Measurements from ENCODE around the gene UBR1. TPM values are rescaled to one million over a fixed set of nuclear protein-coding genes. Genes with fewer than 3 reads are reported as not detected.

UBR1 gene
- total RNA-seq, 2 experiments from 2014 or later, result 39.4 to 43.1 TPM

GRCh38 chr15:43102187-43102586 is 3.7 kb downstream of the UBR1 start:
- H3K4me3 Mint-ChIP-seq, result no peak overlapping the region
- no peaks in the 10 kb centered on the region for H3K27me3 Mint-ChIP-seq
- H3K27ac Mint-ChIP-seq, result no peak overlapping the region
- H3K9me3 Mint-ChIP-seq, result no peaks in the 10 kb centered on the region
- ATAC-seq (ENCODE audit: low read depth), result no peak
- H3K4me1 Mint-ChIP-seq, result peaks cover 45% of the 10 kb centered on the region
- peaks cover 50% of the 10 kb centered on the region for H3K36me3 Mint-ChIP-seq
- no peak for DNase-seq
- POLR2A ChIA-PET, result no interaction called here

- peaks cover 41% of the 10 kb centered on the region for H3K4me1 Mint-ChIP-seq
- DNase-seq (no peak), ATAC-seq (ENCODE audit: low read depth) (peak; percentile 10)
- peaks cover 53% of the 10 kb centered on the region for H3K36me3 Mint-ChIP-seq
- peak overlapping the region; percentile 7 for H3K4me3 Mint-ChIP-seq
- H3K9me3 Mint-ChIP-seq, result no peaks in the 10 kb centered on the region
- no peaks in the 10 kb centered on the region for H3K27me3 Mint-ChIP-seq
- POLR2A ChIA-PET, result interaction anchor here (0.7 kb wide), 1 partner anchor 384 kb away, joined by 5 read pairs; no protein-coding TSS in a partner anchor
- peak overlapping the region; percentile 58 for H3K27ac Mint-ChIP-seq
Observed at GRCh38 chr15:43100971-43101370, 4.9 kb downstream of the UBR1 start.

- DNase-seq (no peak), ATAC-seq (ENCODE audit: low read depth) (no peak)
- Mint-ChIP-seq H3K27ac (no peak overlapping the region), H3K36me3 (peaks cover 58% of the 10 kb centered on the region), H3K4me3 (no peak overlapping the region), H3K4me1 (peaks cover 44% of the 10 kb centered on the region), H3K9me3 (no peaks in the 10 kb centered on the region), H3K27me3 (no peaks in the 10 kb centered on the region)
- POLR2A ChIA-PET, result no interaction called here
Observed at GRCh38 chr15:43099105-43099845, 6.6 kb downstream of the UBR1 start.

DNA sequence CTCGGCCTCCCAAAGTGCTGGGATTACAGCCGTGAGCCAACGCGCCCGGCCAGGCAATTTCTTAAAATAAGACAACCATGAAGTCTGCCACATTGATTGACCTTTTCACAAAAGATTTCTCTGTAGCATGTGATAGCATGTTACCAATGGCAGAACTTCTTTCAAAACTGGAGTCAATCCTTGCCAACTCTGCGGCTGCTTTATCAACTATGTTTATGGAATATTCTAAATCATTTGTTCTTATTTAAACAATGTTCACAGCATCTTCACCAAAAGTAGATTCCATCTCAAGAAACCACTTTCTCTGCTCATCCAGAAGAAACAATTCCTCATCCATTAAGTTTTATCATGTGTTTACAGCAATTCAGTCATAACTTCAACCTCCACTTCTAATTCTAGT is 9.4 kb downstream of the UBR1 start:
- H3K27me3 Mint-ChIP-seq, result no peaks in the 10 kb centered on the region
- H3K36me3 Mint-ChIP-seq, result peaks cover 51% of the 10 kb centered on the region
- no peak overlapping the region for H3K4me3 Mint-ChIP-seq
- H3K4me1 Mint-ChIP-seq, result peaks cover 27% of the 10 kb centered on the region
- POLR2A ChIA-PET, result no interaction called here
- H3K27ac Mint-ChIP-seq, result no peak overlapping the region
- no peak for DNase-seq
- no peak for ATAC-seq (ENCODE audit: low read depth)
- no peaks in the 10 kb centered on the region for H3K9me3 Mint-ChIP-seq

- ATAC-seq (ENCODE audit: low read depth) (no peak), DNase-seq (no peak)
- H3K27me3 Mint-ChIP-seq, result no peaks in the 10 kb centered on the region
- no peaks in the 10 kb centered on the region for H3K9me3 Mint-ChIP-seq
- no peak overlapping the region for H3K27ac Mint-ChIP-seq
- peaks cover 21% of the 10 kb centered on the region for H3K4me1 Mint-ChIP-seq
- no peak overlapping the region for H3K4me3 Mint-ChIP-seq
- POLR2A ChIA-PET, result no interaction called here
- peaks cover 45% of the 10 kb centered on the region for H3K36me3 Mint-ChIP-seq
Observed at GRCh38 chr15:43095708-43096347, 10.0 kb downstream of the UBR1 start.

DNA sequence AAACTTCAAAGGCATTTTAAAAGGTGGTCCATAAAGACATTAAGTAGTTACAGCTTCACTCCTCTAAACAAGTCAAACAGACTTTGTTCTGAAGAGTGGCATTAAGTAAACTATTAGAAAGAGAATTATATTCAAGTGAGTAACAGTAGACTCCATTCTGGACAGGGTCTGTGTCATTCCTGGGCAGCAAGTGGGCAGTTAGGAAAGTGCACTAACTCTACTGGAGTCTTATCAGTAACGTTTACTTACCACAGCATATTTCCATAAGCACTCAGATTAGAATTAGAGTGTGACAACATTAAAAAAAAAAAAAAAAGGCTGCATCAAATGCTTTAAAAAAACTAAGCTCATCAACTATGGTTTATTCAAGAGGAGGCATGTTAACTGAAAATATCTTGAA is 10.6 kb downstream of the UBR1 start:
- H3K36me3 Mint-ChIP-seq, result peaks cover 39% of the 10 kb centered on the region
- H3K4me1 Mint-ChIP-seq, result peaks cover 17% of the 10 kb centered on the region
- H3K27ac Mint-ChIP-seq, result no peak overlapping the region
- no peaks in the 10 kb centered on the region for H3K27me3 Mint-ChIP-seq
- POLR2A ChIA-PET, result no interaction called here
- H3K9me3 Mint-ChIP-seq, result no peaks in the 10 kb centered on the region
- H3K4me3 Mint-ChIP-seq, result no peak overlapping the region
- no peak for ATAC-seq (ENCODE audit: low read depth)
- no peak for DNase-seq

DNA sequence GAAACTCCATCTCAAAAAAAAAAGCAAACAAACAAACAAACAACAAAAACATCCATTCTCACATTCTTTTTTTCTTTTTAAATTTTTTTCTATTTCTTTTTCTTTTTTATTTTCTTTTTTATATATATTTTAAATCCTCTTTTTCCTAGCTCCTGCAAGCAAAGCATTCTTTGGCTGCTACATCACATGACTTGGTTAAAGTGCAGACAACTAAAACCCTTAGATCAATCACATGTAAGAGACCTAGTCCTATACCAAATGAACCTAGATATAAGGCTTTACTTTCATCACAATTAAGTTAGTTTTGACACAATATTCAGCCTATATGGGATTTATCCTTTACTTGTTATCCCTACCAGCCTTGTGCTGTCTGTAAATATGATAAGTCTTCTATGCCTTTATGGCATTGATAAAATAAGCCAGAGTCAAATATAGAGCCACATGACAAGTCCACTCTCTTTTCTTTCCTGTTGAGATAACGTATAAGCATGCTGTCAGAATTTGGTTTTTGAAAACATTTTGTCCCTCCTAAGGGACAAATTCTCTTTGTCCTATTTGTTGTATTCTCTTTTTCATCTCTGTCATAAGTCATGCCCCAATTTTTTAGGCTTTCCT is 11.3 kb downstream of the UBR1 start:
- H3K36me3 Mint-ChIP-seq, result peaks cover 39% of the 10 kb centered on the region
- ATAC-seq (ENCODE audit: low read depth) (no peak), DNase-seq (no peak)
- H3K9me3 Mint-ChIP-seq, result no peaks in the 10 kb centered on the region
- POLR2A ChIA-PET, result no interaction called here
- H3K4me3 Mint-ChIP-seq, result no peak overlapping the region
- no peaks in the 10 kb centered on the region for H3K27me3 Mint-ChIP-seq
- H3K4me1 Mint-ChIP-seq, result peaks cover 16% of the 10 kb centered on the region
- H3K27ac Mint-ChIP-seq, result no peak overlapping the region

GRCh38 chr15:43093026-43093425 is 12.8 kb downstream of the UBR1 start:
- Mint-ChIP-seq H3K4me1 (peaks cover 18% of the 10 kb centered on the region), H3K27me3 (no peaks in the 10 kb centered on the region), H3K27ac (no peak overlapping the region), H3K36me3 (peaks cover 40% of the 10 kb centered on the region), H3K4me3 (no peak overlapping the region), H3K9me3 (no peaks in the 10 kb centered on the region)
- no peak for ATAC-seq (ENCODE audit: low read depth)
- no peak for DNase-seq
- POLR2A ChIA-PET, result no interaction called here

GRCh38 chr15:43091859-43092258 is 14.0 kb downstream of the UBR1 start:
- Mint-ChIP-seq H3K36me3 (peaks cover 34% of the 10 kb centered on the region), H3K9me3 (no peaks in the 10 kb centered on the region), H3K27me3 (no peaks in the 10 kb centered on the region), H3K4me1 (peaks cover 17% of the 10 kb centered on the region), H3K27ac (no peak overlapping the region), H3K4me3 (no peak overlapping the region)
- ATAC-seq (ENCODE audit: low read depth) (no peak), DNase-seq (no peak)
- POLR2A ChIA-PET, result no interaction called here

DNA sequence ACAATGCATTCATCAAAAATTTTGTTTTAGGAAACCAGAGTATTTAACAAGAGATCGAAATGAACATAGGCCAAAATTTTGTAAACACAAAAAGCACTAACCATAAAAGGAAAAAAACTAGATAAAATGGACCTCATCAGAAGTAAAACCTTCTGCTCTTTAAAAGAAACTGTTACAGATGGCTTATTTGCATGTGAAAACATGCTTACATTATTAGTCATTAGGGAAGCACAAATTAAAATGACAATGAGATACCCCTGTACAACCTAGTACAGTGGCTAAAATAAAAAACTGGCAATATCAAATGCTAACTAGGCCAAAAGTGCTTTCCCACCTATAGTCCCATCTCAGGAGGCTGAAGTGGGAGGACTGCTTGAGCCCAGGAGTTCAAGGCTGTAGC is 19.3 kb downstream of the UBR1 start:
- no peak overlapping the region for H3K4me3 Mint-ChIP-seq
- H3K27me3 Mint-ChIP-seq, result no peaks in the 10 kb centered on the region
- no peak overlapping the region for H3K27ac Mint-ChIP-seq
- no peak for ATAC-seq (ENCODE audit: low read depth)
- H3K36me3 Mint-ChIP-seq, result peaks cover 27% of the 10 kb centered on the region
- DNase-seq, result no peak
- H3K9me3 Mint-ChIP-seq, result no peaks in the 10 kb centered on the region
- H3K4me1 Mint-ChIP-seq, result peaks cover 8% of the 10 kb centered on the region
- POLR2A ChIA-PET, result interaction anchor here (0.6 kb wide), 1 partner anchor 22 kb away, joined by 5 read pairs; no protein-coding TSS in a partner anchor

DNA sequence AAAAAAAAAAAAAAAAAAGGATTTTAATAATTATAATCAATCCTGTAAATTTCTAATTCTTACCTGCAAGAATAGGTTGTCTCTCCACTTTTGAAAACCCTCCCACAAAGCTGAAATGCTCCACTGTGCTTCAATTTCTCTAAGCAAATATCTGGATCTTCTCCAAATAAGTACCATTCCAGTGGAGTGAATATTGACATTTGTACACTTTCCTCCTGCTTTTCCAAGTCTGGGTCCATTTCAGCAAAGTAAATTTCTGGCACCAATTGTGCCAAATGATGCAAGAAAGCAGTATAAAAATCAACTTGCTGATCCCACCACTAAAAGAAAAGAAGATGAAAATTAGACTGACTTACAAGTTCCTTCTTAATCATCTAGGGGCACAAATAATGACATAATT is 19.9 kb downstream of the UBR1 start:
- DNase-seq, result no peak
- no peaks in the 10 kb centered on the region for H3K9me3 Mint-ChIP-seq
- peaks cover 29% of the 10 kb centered on the region for H3K36me3 Mint-ChIP-seq
- no peaks in the 10 kb centered on the region for H3K27me3 Mint-ChIP-seq
- no peak overlapping the region for H3K27ac Mint-ChIP-seq
- no peak overlapping the region for H3K4me3 Mint-ChIP-seq
- no peak for ATAC-seq (ENCODE audit: low read depth)
- POLR2A ChIA-PET, result no interaction called here
- H3K4me1 Mint-ChIP-seq, result peaks cover 8% of the 10 kb centered on the region

GRCh38 chr15:43082509-43082908 is 23.3 kb downstream of the UBR1 start:
- Mint-ChIP-seq H3K27me3 (no peaks in the 10 kb centered on the region), H3K4me1 (peaks cover 13% of the 10 kb centered on the region), H3K36me3 (peaks cover 35% of the 10 kb centered on the region), H3K27ac (no peak overlapping the region), H3K4me3 (no peak overlapping the region), H3K9me3 (no peaks in the 10 kb centered on the region)
- POLR2A ChIA-PET, result no interaction called here
- DNase-seq (no peak), ATAC-seq (ENCODE audit: low read depth) (no peak)

- H3K27ac Mint-ChIP-seq, result no peak overlapping the region
- peaks cover 10% of the 10 kb centered on the region for H3K4me1 Mint-ChIP-seq
- DNase-seq, result no peak
- ATAC-seq (ENCODE audit: low read depth), result no peak
- POLR2A ChIA-PET, result interaction anchor here (0.7 kb wide), 1 partner anchor 396 kb away, joined by 4 read pairs; no protein-coding TSS in a partner anchor
- H3K9me3 Mint-ChIP-seq, result no peaks in the 10 kb centered on the region
- no peak overlapping the region for H3K4me3 Mint-ChIP-seq
- H3K36me3 Mint-ChIP-seq, result peaks cover 32% of the 10 kb centered on the region
- H3K27me3 Mint-ChIP-seq, result no peaks in the 10 kb centered on the region
Observed at GRCh38 chr15:43081283-43081682, 24.6 kb downstream of the UBR1 start.

DNA sequence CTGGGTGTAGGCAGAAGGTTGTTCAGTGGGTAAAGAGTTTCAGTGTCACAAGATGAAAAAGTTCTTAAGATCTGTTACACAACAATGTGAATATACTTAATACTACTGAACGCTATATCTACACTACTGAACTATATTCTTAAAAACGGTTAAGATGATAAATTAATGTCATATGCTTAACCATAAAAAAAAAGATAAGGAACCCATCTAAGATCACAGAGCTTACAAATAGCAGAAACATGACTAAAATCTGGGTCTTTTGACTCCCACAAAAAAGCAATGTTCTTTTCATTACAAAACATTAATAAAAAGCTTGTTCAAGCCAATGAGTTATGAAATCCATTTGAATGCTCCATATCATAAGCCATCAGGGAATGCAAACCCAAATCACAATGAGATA is 34.4 kb downstream of the UBR1 start:
- Mint-ChIP-seq H3K4me1 (no peaks in the 10 kb centered on the region), H3K4me3 (no peak overlapping the region), H3K27me3 (no peaks in the 10 kb centered on the region), H3K27ac (no peak overlapping the region), H3K9me3 (no peaks in the 10 kb centered on the region), H3K36me3 (peaks cover 39% of the 10 kb centered on the region)
- DNase-seq (no peak), ATAC-seq (ENCODE audit: low read depth) (no peak)
- POLR2A ChIA-PET, result no interaction called here
